ENCODE measurements around the gene HOXC11.
A peak's percentile ranks its signal among the peaks of the same experiment; 100 is the strongest.

HOXC11 gene

DNA sequence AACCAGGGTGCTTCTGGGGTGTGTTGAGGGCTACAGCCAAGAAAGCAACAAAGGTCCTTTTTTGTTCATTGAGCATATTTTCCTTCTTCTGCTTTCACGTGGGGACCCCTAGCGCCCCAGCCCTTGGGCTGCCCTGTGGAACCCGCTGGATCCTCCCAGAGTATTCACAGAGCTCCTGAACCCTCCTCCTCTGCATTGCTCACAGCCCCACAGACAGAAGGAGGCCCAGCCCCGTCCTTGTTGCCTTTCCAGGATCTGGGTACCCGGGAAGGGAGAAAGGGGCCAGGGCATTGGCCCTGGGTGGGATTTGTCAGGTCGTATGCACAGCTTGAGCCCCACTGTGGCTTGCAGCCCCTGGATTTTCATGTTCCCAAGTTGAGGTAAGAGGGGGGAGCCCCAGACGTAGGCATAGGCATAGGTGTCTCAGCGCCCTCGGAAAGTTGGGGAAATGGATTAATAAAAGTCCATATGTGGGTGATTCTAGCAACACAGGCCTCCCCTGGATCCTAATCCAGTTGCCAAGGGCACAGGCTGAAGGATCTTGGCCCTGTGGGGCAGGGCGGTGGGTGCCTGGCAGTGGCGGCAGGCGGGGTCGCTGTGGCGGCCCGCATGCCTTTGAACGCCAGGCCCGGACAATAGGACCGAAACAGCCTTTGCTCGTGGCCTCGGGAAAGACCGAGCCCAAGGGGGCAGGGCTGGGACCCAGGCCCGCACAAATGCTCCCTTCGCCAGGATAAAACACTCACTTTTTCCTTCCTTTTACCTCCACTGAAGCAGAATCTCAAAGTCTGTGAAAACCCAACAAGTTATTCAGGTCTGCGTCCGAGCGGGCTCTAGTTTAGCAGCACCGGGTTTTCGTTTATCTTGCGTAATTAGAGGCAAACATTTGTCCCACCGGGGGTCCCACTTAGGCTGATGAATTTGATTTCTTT, 9.0 kb downstream of the HOXC11 start:
- H3K4me3 ChIP-seq (ENCODE audit: low read depth, low read length) = peak overlapping the region; percentile 70
- no peak for DNase-seq (ENCODE audit: low read depth)

GRCh38 chr12:53982648-53983567, 10.0 kb downstream of the HOXC11 start:
- no peak for DNase-seq (ENCODE audit: low read depth)
- peak overlapping the region; percentile 70 for H3K4me3 ChIP-seq (ENCODE audit: low read depth, low read length)

GRCh38 chr12:53983568-53983949, 10.6 kb downstream of the HOXC11 start:
- DNase-seq (ENCODE audit: low read depth) = no peak

DNA sequence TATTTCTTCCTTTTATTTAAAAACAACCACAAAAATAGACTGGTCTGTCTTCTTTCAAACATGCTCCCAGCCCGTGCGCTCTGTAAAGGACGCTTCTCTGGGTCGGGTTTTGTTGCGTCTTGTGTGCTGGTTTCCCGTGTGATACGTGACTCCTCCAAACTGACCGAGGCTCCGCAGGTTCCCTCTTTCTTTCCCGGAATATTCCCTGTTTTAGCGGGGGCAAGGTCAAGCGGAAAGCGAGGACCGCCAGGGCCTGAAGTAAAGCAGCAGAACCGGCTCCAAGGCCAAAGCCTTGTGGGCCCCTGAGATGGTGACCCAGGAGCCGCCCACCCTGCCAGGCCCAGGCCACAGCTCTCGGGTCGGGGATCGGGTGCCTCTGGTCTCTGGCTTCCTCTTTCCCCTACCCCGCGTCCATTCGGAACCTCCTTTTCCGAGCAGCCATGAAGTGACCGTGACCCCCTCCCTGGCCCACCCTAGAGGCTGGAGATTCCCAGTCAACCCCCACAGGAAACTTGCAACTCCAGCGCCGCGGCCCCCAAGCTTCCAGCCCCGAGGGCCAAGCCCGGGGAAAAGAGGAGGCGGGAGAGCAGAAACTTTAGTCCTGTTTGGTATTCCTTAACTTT, 11.1 kb downstream of the HOXC11 start:
- peak overlapping the region; percentile 70 for H3K4me3 ChIP-seq (ENCODE audit: low read depth, low read length)
- DNase-seq (ENCODE audit: low read depth) = no peak

More at GRCh38 chr12:53983568-53983949, 10.6 kb downstream of the HOXC11 start:
- peak overlapping the region; percentile 70 for H3K4me3 ChIP-seq (ENCODE audit: low read depth, low read length)

DNA sequence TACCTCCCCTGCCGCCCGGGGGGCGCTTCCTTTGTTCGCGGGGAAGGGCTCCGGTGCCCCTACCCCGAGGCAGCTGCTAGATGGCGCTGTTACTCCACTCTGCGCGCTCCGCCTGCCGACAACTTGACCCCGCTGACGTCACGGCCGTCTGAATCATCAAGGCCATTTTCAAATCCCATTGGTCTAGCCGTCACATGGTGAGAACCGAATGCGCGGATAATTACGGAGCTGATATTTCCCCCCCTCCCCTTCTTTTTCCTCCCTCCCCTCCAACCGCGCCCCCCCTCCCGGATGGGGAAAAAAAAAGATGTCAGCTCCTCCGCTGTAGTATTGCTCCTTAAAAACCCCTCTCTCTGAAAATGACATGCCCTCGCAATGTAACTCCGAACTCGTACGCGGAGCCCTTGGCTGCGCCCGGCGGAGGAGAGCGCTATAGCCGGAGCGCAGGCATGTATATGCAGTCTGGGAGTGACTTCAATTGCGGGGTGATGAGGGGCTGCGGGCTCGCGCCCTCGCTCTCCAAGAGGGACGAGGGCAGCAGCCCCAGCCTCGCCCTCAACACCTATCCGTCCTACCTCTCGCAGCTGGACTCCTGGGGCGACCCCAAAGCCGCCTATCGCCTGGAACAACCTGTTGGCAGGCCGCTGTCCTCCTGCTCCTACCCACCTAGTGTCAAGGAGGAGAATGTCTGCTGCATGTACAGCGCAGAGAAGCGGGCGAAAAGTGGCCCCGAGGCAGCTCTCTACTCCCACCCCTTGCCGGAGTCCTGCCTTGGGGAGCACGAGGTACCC, 12.2 kb downstream of the HOXC11 start, which contains the start of gene HOXC10:
TSS of gene HOXC10 (plus strand) at position 246 of the 791 bp plus-strand sequence. CDS start at position 360, 114 bp downstream.
- H3K4me3 ChIP-seq (ENCODE audit: low read depth, low read length) = peak within 1 kb of the TSS; percentile 71

GRCh38 chr12:53985692-53985993, 12.7 kb downstream of the HOXC11 start:
- peak overlapping the region; percentile 71 for H3K4me3 ChIP-seq (ENCODE audit: low read depth, low read length)
- DNase-seq (ENCODE audit: low read depth) = no peak

More for the DNA sequence above, 12.2 kb downstream of the HOXC11 start, which contains the start of gene HOXC10:
- peak; percentile 95 for DNase-seq (ENCODE audit: low read depth)

GRCh38 chr12:53985994-53986685, 13.2 kb downstream of the HOXC11 start:
- DNase-seq (ENCODE audit: low read depth) = no peak
- peak overlapping the region; percentile 71 for H3K4me3 ChIP-seq (ENCODE audit: low read depth, low read length)

GRCh38 chr12:53986686-53987483, 14.0 kb downstream of the HOXC11 start:
- no peak for DNase-seq (ENCODE audit: low read depth)
- peak overlapping the region; percentile 71 for H3K4me3 ChIP-seq (ENCODE audit: low read depth, low read length)

GRCh38 chr12:53987787-53988230, 14.9 kb downstream of the HOXC11 start:
- no peak for DNase-seq (ENCODE audit: low read depth)
- peak overlapping the region; percentile 71 for H3K4me3 ChIP-seq (ENCODE audit: low read depth, low read length)

DNA sequence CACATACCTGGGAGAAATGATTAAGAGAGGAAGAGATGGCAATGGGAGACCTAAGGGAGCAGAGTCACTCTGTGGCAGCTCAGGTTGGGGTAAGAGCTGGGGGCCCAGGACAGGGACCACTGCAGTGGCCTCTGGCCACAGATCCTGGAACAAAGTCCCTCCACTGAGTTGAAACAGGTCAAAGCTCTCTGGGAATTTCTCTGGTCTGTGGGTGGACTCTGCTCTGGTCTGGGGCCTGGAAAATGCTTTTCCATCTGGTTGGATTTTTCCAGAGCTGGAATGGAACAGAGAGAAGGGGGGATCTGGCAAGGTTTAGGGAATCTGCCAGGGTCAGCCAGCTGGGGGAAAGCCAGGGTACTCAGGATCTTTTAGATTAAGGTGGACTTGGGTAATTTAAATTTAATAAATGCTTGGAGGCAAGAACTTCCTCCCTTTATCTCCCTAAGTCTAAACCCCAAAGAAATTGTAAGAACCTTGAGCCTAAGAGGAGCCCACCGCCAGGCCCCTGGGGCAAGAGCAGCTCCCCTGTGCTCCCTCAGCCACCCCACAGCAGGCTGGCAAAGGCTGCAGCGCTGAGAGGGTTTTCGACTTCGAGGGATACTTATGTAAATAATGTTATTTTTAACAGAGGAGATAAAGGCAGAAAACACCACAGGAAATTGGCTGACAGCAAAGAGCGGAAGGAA, 15.8 kb downstream of the HOXC11 start:
- H3K4me3 ChIP-seq (ENCODE audit: low read depth, low read length) = peak overlapping the region; percentile 71
- no peak for DNase-seq (ENCODE audit: low read depth)

DNA sequence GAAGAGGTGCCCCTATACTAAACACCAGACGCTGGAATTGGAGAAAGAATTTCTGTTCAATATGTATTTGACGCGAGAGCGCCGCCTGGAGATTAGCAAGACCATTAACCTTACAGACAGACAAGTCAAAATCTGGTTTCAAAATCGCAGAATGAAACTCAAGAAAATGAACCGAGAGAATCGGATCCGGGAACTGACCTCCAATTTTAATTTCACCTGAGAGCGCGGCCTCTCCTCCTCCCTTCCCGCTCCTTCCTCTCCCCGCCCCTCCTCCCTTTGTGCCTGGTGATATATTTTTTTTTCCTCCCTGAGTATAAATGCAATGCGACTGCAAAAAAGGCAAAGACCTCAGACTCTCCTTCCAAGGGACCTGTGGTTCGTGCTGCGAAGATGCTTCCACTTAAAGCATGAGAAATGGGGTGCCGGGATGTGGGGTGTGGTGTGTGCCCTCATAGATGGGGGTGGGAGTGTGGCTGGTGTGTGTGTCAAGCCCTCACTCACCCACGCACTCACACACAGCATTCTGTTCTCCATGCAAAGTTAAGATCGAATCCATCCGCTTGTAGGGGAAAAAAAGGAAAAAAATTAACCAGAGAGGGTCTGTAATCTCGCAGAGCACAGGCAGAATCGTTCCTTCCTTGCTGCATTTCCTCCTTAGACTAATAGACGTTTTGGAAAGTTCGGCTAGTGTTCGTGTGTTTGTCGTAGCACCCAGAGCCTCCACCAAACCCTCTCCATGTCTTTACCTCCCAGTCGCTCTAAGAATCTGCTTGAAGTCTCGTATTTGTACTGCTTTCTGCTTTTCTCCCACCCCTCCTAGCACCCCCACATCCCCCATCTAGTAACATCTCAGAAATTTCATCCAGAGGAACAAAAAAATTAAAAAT, 16.5 kb downstream of the HOXC11 start:
- H3K4me3 ChIP-seq (ENCODE audit: low read depth, low read length) = peak overlapping the region; percentile 71
- peak; percentile 76 for DNase-seq (ENCODE audit: low read depth)

DNA sequence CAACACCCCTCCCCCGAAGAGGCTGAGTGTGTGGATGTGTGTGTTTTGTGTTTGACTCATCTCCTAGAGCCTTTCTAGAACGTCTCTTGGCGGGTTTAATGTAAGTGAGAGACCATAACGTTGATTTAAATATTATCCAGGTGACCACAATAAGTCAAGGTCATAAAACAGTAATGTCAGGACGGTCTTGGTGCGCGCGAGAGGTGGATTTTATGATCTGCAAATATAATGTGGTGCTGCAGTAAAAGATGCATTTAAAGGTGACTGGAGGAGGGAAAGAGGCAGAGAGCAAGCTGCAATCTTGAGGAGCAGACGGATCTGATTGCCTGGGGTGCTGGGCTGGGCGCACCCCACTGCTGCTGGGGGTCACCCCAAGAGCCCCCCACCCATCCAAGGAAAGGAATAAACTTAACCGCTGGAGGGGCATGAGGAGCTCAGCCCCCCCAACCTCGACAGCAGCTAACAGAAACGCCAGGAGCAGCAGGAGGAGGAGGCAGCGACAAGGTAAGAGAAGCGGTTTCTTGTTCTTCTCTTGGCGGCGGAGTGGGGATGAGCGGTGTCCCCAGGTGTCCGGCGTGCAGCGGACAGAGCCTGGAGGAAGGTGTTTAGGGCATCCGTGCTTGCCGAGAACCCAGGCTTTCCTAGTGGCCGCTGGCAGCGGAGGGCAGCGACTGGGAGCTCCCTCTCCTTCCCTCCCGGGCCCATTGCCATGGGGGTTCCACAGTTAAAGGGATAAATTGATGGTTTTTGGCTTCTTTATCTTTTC, 17.6 kb downstream of the HOXC11 start:
- peak overlapping the region; percentile 71 for H3K4me3 ChIP-seq (ENCODE audit: low read depth, low read length)
- no peak for DNase-seq (ENCODE audit: low read depth)

DNA sequence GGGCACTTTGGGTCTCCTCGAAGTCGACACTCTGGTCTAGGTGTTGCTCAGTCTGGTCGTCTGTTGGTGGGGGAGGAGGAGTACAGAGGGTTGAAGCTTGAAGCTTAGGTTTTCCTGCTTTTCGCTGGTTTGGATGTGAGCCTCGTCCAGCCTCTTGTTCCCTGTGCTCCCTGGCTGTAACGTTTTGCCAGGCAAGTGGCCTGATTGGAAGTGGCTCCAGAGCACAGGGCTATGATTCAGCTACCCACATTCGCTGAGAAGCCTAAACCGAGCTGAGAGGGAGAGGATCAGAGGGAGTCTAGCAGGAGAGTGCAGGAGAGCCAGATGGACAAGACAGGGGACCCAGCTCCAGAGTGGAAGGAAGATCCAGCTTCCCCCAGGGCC, 18.1 kb downstream of the HOXC11 start:
- peak; percentile 65 for DNase-seq (ENCODE audit: low read depth)
- peak overlapping the region; percentile 71 for H3K4me3 ChIP-seq (ENCODE audit: low read depth, low read length)

DNA sequence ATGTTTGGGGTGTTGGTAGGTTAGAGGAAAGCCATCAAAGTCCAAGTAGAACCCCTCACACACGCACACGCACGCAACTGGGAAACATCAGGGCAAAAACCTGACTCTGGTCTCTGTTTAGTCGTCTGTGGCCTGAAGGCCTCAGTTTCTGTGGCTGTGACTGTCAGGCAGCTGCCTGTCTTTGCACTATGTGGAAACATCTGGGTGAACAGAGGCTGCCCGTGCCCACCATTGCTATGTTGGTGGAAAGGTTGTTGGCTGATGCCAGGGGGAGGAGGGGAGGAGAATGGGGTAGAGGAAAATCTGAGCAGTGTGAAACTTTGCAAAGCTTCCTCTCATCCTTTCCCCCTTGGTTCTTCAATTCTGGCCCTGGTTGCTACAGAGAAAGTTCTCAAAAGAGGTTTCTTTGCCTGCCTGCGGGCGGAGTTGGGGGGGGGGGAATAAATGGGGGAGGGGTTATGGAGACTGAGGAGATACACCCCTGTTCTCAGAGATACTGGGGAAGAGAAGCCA, 19.5 kb downstream of the HOXC11 start:
- H3K4me3 ChIP-seq (ENCODE audit: low read depth, low read length) = peak overlapping the region; percentile 71
- no peak for DNase-seq (ENCODE audit: low read depth)
